HG02938 (cell line): Measurements from ENCODE around the gene MYO9A.
"Not testable (repeated sequence)": the region's sequence is repeated elsewhere in the genome, so short reads cannot be mapped to it uniquely, and the experiment has no call there.

Experiments used
- ATAC-seq: cut with Tn5 transposase; IDR thresholded peaks from one replicate; pipeline ENCODE4 v1.9.1; 2021; ENCODE audit warnings: mild to moderate bottlenecking, moderate library complexity; ENCODE audit not compliant: unreplicated experiment

MYO9A gene

GRCh38 chr15:72053297-72053696 lies 64.7 kb downstream of the MYO9A start:
- ATAC-seq, result not testable (repeated sequence)

- ATAC-seq, result no peak
Observed at GRCh38 chr15:72050700-72051099, 67.2 kb downstream of the MYO9A start.

GRCh38 chr15:72047020-72047419 lies 70.9 kb downstream of the MYO9A start:
- ATAC-seq, result no peak

- no peak for ATAC-seq
Observed at GRCh38 chr15:72044956-72045355, 73.0 kb downstream of the MYO9A start.

GRCh38 chr15:72042865-72043264 lies 75.1 kb downstream of the MYO9A start:
- no peak for ATAC-seq

GRCh38 chr15:72042054-72042453 lies 75.9 kb downstream of the MYO9A start:
- ATAC-seq, result no peak

GRCh38 chr15:72037321-72037720 lies 80.6 kb downstream of the MYO9A start:
- ATAC-seq, result no peak

GRCh38 chr15:72034859-72035650 lies 82.9 kb downstream of the MYO9A start:
- no peak for ATAC-seq

GRCh38 chr15:72034351-72034750 lies 83.6 kb downstream of the MYO9A start:
- no peak for ATAC-seq

- no peak for ATAC-seq
Observed at GRCh38 chr15:72033711-72034110, 84.2 kb downstream of the MYO9A start.

GRCh38 chr15:72033285-72033684 lies 84.7 kb downstream of the MYO9A start:
- no peak for ATAC-seq

- ATAC-seq, result no peak
Observed at GRCh38 chr15:72021604-72022003, 96.3 kb downstream of the MYO9A start.

GRCh38 chr15:72020799-72021198 lies 97.2 kb downstream of the MYO9A start:
- no peak for ATAC-seq

GRCh38 chr15:72014555-72014954 lies 103.4 kb downstream of the MYO9A start:
- ATAC-seq, result not testable (repeated sequence)

GRCh38 chr15:72013703-72014102 lies 104.2 kb downstream of the MYO9A start:
- ATAC-seq, result no peak

GRCh38 chr15:72011302-72011942 lies 106.5 kb downstream of the MYO9A start:
- no peak for ATAC-seq

GRCh38 chr15:72009222-72009621 lies 108.7 kb downstream of the MYO9A start:
- peak; percentile 70 for ATAC-seq

GRCh38 chr15:72006382-72006781 lies 111.6 kb downstream of the MYO9A start:
- no peak for ATAC-seq

GRCh38 chr15:72005483-72005882 lies 112.5 kb downstream of the MYO9A start:
- ATAC-seq, result no peak

GRCh38 chr15:71999807-72000206 lies 118.1 kb downstream of the MYO9A start:
- no peak for ATAC-seq

GRCh38 chr15:71998717-71999116 lies 119.2 kb downstream of the MYO9A start:
- not testable (repeated sequence) for ATAC-seq

GRCh38 chr15:71997691-71998090 lies 120.3 kb downstream of the MYO9A start:
- no peak for ATAC-seq

- ATAC-seq, result no peak
Observed at GRCh38 chr15:71975816-71976150, 142.2 kb downstream of the MYO9A start.
